HG03139 (cell line): Measurements from ENCODE around the gene RAB27B.

ENCODE experiments used
- ATAC-seq: cut with Tn5 transposase; IDR thresholded peaks from one replicate; pipeline ENCODE4 v1.9.1; 2021; ENCODE audit not compliant: unreplicated experiment

Gene RAB27B

GRCh38 chr18:54906331-54907185 is 78.3 kb downstream of the RAB27B start:
- ATAC-seq, result no peak

DNA sequence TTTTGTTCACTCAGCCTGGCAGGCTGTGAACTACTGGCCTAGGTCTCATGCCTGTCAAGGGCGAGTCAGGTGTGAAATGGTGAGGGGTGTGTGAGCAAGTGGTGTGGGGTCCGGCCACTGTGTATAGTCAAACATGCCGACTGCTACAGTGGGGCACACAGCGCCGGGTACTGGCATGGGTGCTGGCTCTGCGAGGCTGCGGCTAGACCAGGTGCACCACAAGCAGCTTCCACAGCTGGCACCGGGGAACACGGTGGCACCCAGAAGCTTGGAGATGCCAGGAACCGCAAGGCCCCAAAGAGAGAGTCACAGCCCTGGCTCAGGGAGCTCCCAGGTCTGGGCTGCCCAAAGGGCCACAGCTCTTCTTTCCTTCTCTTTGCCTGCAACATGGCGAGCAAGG is 81.3 kb downstream of the RAB27B start:
- ATAC-seq, result no peak

DNA sequence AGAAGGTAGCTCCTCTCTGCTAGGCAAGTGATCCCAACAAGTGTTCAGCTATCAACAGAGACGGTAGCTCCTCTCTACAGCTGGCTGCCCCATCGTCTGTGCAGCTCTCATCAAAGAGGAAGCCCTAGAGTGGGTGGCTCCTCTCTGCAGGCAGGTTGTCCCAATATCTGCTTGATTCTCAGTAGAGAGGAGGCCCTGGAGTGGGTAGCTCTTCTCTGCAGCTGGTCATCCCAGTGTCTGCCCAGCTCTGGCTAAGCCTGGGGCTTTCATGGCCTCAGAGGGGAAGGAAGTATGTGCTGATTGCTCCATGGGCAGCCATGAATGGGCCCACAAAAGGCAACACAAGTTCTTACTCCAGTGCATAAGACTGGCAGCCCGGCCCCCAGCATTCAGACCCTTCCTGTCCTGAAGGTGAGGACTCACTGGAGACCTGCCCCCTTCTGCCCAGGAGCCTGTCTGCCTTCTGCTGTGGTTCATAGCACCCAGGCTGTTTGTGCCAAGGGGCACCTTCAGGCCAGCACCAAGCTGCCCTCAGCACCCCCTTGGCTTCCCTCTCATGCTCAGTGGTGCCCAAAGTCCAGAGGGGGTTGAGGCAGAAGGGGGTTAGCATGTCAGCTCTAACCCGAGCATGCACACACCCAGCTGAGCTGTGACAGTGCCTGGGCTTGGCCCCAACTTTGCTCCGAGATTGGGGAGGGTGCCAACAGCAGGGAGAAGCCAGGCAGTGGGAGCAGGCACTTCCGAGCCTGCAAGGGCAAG is 82.1 kb downstream of the RAB27B start:
- no peak for ATAC-seq

DNA sequence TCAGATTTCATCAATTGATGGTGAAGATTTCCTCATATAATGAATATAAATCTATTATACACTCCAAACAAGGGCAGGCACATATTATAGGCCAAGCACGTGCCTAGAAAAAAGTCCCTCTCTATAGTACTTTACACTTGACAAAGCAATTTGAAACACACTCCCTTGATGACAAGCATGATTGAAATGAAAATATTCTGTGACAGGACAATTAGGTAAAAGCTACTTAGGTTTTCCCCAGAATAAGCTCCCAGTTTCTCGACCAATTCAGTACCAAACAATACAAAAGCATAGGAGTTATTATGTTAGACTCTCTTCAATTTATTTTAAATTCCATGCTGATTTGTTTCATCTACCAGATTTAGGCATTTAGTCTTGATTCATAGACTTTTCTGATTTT is 83.3 kb downstream of the RAB27B start:
- ATAC-seq, result no peak

DNA sequence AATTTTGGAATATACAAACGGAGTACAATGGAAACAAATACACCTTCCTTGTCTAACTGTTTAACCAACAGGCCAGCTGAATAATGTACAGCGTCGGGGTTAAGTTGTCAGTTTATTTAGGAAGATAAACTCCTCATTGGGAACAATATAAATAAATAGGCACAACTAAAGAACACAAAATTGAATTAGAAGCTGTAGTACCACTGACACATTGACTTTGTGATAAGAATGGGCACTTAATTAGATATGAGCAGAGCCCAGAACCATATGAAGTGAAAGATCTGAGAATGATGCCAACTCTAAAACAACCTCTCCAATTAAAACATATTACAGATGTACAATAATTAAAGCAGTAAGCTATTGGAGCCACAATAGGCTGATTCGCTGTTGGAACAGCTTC is 86.5 kb downstream of the RAB27B start:
- no peak for ATAC-seq

DNA sequence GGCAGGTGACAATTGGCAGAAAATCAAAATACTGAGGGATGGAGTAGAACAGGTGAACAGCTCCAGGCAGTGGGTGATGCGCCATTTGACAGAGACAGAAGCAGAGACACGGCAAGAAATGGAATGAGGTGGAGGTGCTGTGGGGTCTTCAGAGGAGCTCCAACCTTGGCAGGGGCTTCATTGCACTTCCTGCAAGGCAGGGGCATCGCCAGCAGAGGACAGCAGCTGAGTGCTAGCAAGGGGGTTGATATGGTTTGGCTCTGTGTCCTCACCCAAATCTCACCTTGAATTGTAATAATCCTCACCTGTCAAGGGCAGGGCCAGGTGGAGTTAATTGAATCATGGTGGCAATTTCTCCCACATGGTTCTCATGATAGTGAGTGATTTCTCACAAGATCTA is 88.2 kb downstream of the RAB27B start:
- no peak for ATAC-seq

DNA sequence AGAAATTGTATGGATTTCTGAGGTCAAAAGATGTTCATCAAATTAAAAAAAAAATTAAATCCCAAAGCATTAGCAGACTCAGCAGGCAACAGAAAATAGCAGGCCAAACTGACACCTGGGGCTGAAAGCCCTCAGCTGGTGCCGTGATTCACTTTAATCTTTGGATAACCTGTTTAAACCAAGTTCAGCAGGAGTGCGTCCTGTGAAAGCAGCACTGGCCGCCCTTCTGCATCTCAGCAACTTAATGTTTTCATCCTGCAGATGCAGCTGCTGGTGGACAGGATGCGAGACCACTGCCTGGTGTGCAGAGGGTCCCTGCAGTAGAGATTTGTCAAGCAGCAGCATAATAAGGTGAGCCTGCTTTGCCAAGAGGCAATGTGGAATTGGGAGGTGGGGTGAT is 89.8 kb downstream of the RAB27B start:
- no peak for ATAC-seq

DNA sequence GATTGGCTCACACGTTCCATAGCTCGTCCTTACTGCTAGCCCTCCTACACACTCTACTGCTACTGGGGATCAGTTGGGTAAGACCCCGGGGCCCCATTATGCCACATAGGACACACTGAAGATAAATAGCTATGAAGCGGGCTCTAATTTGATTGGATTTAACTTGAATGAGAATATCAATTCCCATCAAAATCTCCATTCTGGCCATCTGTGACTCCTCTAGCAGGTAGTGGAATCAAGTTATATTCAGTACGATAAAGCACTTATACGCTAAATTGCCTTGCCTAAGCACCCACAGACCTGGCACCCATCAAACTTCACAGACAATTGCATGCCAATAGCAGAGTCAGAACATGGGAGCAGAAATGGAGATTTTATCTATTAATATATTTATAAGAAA is 91.1 kb downstream of the RAB27B start:
- ATAC-seq, result no peak

DNA sequence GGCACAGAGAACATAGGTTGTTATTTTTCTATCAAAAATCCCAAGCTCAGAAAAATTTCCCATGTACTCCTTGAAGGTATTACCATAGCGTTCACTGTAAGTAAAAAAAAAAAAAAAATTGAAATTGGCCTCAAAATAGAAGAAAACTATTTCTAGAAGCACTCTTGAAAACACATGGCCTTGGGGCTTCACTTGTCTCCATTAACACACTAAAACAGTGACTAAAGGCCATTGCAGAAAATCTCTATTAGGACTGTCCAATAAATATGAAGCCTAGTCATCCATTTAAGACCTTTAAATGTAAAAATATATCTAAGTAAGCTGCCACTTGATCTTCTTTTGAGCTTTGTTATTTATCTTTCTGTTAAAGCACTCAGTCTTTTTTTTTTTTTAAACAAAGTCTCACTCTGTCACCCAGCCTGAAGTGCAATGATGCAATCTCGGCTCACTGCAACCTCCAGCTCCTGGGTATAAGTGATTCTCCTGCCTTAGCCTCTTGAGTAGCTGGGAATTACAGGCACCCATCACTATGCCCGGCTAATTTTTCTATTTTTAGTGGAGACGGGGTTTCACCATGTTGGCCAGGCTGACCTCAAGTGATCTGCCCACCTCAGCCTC is 95.2 kb downstream of the RAB27B start:
- ATAC-seq, result no peak

DNA sequence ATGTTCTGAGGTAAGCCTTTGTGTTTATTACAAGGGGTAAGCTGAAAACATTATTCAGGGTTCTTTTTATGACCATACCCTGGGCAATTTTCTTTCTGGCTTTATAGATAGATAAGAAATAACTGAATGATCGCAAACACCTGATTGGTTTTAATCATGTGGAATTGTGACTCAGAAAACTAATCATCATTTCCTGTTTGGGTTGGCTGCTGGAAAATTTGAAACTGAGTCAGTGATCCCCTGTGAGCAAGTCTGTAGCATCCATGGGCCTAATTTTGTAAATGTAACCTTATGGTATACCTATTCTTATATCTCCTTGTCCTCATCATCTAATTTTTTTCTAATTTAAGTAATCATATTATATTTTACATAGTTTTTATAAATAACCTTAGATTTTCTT is 96.7 kb downstream of the RAB27B start:
- no peak for ATAC-seq

GRCh38 chr18:54926593-54927325 is 98.5 kb downstream of the RAB27B start:
- ATAC-seq, result no peak

GRCh38 chr18:54928236-54928635 is 100.0 kb downstream of the RAB27B start:
- no peak for ATAC-seq

DNA sequence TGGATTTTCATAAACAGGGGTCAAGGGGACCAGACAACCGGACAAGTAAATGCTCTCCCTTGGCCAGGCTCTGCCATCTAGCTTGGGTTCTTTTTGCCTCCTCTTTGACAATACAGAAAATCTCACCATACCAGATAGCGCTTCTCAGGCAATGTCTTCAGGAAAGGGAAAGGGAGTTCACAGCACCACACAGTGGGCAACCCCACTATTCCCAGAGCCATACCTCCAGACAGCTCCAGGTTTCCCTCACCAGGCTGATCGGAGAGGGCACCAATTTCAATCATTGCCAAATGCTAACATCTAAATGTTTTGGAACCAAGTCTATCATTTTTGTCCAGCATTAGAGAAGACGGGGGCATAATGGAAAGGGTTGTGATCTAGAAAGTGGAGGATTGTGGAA is 102.9 kb downstream of the RAB27B start:
- no peak for ATAC-seq

DNA sequence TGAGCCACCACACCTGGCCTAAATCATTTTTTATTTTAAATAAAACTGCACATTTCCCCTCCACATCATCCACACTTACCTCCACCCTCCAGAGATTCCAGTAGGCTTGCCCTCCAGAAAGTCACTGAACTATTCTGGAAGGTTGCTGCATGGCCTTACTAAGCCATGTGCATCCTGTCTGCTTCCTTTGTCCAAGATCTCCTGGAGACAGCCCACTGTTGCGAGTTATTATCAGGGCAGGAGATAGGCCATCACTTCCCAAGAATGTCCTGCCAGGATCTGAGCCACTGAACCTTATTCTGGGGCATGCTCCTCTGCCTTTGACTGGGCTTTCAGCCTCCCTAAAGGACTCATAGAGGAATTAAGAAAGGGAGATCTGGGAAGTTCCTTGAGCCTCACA is 104.2 kb downstream of the RAB27B start:
- ATAC-seq, result no peak

- no peak for ATAC-seq
These were observed 110.2 kb downstream of the RAB27B start for GRCh38 chr18:54938506-54938905.

GRCh38 chr18:54939361-54939917 is 111.2 kb downstream of the RAB27B start:
- no peak for ATAC-seq

- no peak for ATAC-seq
These were observed 113.9 kb downstream of the RAB27B start for GRCh38 chr18:54942144-54942543.

- no peak for ATAC-seq
These were observed 114.3 kb downstream of the RAB27B start for GRCh38 chr18:54942569-54942968.
